ENCODE measurements around the gene PHACTR3.

The PHACTR3 gene

DNA sequence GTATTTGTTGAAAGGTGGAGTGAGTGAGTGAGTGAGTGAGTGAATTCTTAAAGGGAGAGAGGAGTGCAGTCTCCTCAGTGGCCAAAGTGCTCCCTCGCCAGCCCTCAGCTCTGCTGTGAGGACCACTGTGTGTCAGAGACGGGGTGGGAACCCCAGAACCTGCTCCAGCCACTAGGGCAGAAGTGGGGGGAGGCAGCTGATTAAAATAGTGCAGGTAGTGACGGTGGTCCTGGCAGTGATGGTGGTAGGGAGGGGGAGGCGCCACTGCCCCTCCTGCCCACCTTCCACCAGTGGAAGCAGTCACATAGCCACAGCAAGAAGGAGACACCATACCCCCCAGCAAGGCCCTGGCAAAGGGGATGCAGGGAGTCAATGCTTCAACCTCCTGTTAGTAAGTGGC is 133.5 kb downstream of the PHACTR3 start:
- DNase-seq = no peak

DNA sequence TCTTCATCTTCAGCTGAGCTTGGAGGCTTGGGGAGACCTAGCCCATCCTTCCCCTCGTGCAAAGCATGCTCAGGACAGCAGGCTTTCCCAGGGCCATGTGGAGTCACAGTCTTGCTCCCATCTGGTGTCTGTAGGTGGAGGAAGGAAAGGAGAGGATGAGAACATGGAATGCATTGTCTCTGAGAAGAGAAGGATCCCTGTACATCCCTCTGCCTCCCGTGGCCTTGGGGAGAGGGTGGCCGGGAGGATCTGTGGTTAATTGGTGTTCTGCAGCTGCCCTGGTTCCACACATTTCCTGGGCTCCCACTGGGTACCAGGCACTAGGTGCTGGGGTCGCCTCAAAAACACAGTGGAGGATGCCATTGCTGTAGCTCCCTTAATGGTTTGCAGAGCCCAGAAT is 134.5 kb downstream of the PHACTR3 start:
- DNase-seq = no peak

DNA sequence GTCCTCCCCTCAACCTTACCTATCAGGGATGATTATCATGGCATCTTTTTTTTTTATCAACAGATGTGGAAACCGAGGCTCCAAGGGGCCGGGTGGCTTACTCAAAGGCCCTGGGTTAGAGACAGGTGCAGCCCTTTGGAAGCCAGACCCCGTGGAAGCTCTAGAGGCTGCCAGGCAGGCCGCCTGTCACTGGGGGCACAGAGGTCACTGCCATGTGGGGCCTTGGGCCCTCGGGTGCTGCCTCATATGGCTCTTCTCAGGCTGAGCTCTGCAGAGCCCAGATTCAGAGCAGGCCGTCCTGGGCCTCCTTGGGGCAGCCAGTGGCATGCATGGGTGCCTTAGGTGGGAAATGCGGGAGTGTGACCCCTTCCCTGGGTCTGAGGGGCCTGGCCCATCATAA is 136.3 kb downstream of the PHACTR3 start:
- no peak for DNase-seq

DNA sequence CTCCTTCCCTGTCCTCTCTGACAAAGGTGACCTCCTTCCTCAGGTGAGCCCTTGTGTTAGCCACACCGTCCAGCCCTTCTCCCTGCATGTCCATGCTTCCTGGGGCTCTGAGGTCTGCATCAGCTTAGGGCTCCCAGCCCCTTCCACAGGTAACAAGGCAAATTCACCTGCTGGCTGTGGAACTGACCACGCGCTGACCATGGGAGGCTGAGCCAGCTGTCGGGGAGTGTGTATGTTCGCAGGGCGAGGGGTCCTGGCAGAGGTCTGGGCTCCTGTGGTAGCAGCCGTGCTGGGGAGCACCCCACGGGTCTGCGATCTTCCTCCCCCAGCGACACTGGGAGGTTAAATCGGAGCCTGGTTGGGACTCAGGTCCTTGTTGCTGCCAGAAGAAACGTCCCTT is 136.7 kb downstream of the PHACTR3 start:
- DNase-seq = no peak

DNA sequence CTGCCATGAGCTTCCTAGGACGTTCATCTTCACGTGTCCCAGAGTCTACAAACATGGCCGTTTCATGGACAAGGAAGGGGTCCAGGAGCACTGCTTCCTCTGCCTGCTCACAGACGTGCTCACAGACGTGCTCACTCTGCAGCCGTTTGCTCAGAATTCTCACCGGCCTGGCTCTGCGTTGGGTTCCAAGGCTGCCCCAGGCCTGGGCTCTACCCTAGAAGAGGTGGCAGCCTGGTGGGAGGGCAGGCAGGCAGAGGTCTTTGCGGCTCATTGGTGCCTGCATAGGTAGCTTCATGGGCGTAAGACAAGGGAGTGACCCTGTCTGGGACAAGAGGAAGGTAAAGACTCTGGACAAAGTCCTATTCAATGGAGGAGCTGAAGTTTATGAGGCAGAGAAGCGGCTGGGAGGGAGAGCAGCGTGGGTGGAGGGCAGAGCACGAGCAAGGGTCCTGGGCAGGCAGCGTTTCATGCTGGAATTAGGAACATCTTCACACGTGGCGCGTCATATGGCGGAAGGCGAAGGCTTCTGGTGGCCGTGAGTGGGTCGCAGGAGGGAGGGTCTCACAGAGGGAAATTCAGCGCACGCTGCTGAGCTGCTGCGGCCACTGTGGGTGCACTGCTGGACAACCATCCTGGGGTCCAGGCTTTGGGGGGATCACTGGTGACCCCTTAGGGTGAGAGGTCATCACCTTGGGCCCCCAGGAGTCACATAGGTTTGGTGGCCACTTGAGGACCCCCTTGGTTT is 138.2 kb downstream of the PHACTR3 start:
- DNase-seq = no peak

DNA sequence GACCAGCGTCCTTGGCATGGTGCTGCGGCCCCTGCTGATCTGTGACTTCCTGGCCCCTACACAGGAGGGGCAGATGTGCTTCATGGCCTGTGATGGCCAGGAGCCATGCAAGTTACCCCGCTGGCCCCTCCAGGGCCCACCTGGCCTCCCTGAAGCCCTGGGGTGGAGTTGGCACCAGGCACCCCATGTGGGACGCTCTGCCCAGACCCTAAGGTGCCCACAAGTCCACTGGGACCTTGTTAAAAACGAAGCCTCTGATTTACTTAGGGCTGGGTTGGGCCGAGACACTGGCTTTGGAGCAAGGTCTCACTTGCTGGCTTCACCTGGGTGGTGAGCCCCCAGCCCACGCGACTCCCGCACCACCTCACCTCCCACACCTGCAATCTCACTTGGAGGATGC is 139.0 kb downstream of the PHACTR3 start:
- DNase-seq = no peak

DNA sequence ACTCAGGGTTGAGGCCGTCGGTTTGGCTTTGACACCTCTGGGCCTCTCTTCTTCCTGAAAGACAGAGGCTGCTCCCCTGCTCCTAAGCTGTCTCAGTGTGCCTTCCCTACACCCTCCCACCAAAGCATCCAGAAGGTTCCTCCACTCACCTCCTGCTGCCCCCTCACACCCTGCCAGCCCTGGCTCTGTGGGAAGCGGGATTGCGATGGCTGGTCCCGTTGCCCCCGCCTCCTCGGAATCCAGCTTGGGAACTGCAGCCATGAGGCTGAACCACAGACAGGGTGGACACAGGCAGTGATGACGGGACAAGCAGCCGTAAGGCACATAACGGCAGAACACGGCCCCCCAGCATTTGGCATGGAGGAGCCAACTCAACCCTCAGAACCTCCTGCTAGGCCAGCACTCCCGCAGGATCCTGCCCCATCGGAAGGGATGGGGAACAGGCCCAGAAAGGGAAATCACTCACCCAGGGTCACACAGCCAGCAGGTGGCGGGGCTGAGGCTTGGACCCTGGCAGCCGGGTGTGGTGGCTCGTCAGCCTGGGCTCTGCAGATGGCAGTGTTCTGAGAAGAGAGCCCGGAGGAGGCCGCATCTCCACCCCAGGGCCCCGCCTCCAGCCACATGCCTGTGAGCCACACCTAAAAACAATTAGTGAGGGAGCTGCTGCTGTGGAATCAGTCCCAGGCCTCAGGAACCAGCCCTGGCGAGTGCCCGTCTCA is 139.6 kb downstream of the PHACTR3 start:
- no peak for DNase-seq

DNA sequence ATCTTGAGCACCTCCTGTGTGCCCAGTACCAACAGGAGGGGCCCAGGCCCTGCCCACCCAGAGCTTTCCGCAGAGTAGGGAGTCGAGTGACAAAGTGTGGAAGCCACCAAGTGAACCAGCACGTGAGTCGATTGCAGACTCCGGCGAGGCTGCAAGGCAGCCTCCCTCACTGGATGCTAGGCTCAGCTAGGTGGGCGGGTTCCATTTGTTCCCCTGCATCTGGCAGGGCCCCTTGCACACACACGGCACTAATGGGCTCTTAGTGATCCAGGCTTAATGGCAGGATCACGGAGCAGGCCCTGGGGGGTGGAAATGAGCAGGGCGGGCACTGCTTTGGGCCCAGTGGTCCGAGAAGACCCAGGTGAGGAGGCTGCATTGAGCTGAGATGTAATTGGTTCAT is 140.4 kb downstream of the PHACTR3 start:
- no peak for DNase-seq

DNA sequence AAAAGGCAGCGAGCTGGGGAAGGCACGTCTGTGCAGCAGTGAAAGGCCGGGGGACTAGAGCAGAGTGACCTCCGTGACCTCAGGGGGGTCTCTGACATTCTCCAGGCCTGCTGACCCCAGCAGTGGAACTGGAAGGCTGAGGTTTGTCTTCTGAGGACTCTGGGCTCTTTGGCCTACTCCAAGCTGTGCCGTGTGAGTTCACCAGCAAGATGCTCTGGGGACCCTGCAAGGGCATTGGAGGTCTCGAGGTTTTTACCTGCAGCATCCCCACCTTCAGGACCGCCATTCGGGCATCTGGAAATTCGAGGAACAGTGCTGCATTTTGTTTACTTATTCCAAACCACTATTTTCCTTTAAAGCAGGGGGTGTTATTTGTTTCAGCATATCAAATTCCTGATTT is 140.9 kb downstream of the PHACTR3 start:
- DNase-seq = no peak

DNA sequence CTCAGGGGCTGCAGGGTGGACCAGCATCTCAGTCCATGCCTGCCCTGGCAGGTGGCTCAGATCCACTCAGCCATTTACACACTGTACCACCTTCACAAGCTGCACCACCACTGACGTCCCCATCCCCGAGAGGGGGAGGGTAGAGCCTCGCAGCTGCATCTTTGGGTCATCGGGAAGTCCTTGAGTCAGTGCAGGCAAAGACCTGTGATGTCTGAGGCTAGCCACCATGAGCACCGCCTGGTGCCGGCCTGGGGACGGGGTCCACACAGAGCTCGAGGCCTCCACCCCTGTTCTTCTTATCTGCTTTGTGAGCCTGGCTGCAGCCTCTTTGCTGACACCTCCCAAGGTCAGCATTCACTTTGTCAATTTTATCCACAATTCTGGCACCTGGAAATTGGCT is 141.4 kb downstream of the PHACTR3 start:
- DNase-seq = no peak

DNA sequence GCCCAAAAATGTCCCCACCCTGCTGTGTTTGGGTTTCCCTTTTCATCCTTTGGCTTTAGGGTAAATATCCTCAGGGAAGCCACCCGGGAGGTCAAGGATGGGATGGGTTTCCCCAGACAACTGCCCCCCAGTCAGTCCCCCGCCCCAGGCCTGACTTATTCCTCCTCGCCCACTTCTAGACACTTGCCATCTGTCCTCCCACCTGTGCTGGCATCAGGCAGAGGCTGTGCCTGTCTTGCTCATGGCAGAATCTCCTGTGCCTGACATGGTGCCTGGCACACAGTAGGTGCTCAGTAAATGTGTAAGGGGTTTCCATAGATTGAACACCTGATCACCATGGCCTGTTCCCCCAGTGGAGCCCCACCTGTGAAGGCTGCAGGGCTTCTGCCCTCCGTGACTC is 141.8 kb downstream of the PHACTR3 start:
- DNase-seq = no peak

DNA sequence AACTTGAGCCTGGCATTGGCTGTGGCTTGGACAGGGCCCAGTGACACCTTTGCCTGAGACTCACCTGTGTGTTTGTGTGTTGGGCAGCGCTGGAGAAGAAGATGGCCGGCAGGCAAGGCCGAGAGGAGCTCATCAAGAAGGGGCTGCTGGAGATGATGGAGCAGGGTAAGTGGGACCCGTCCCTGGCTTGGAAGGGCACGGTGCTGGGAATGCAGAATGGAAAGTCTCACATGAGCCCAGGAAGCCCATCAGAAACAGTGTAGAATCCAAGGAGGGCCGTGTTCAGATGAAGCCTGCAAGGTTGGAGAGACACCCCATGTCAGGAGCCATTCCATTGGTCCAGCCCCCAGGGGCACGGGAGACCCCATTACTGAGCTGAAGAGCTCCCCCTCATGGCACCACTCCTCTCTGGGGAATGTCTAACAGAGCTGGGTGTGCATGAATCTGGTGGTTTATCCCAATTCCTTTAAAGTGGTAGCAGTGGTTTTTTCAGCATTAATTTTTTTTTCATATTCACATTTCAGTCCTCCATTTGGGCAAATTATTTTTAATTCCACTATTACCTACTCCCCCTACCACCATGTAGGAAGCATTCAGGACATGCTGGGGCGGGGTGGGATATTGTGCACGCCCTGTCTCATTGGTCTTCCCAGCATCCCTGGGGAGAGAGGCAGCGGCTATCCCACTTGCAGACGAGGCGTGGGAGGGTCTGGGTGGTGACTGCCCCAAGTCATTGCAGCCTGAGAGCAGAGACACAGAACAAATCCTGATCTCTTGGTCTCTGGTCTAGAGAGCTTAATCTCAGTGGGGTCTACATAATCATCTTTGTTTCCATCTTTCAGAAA is 143.6 kb downstream of the PHACTR3 start:
- no peak for DNase-seq

DNA sequence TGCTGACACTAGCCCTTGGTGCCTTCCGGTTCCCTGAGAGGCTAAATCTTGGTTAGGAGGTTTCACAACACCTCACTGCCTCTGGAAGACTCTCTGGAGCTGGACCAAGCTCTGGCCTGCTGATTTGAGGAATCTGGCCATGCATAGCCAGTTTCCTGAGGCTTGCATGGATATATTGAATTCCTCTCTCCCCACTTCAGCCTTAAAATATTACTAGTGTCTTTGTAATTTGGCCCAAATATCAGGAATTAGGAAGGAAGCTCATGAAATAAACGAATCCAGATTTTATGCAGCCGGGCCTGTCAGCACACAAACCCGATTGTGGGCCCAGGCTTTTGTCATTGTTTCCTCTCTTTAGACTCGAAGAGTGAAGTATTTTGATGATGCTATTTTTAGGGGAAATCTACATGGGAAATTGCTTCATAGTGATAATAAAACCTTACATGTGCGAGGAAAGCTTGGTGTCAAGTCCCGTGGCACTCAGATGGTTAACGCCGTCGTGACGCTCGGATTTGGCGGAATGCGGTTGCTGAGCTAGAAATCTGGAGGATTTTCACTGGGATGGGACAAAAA is 144.4 kb downstream of the PHACTR3 start:
- no peak for DNase-seq

DNA sequence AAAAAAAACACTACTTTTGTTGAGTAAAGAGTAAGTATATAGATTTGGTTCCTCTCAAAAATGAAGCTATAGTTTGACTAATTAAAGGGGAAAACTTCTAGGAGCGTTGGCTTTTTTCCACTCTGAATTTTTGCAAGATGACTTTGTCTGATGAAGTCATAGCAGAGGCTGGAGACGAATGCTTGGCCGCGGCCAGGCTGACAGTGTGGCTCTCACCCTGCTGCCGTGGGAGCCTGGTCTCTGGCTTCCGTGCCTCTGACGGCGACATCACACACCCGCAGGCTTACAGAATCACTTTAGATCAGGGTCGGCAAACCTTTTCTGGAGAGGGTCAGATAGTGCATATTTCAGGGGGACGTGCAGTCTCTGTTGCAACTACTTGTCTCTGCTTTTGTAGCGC is 145.0 kb downstream of the PHACTR3 start:
- no peak for DNase-seq

DNA sequence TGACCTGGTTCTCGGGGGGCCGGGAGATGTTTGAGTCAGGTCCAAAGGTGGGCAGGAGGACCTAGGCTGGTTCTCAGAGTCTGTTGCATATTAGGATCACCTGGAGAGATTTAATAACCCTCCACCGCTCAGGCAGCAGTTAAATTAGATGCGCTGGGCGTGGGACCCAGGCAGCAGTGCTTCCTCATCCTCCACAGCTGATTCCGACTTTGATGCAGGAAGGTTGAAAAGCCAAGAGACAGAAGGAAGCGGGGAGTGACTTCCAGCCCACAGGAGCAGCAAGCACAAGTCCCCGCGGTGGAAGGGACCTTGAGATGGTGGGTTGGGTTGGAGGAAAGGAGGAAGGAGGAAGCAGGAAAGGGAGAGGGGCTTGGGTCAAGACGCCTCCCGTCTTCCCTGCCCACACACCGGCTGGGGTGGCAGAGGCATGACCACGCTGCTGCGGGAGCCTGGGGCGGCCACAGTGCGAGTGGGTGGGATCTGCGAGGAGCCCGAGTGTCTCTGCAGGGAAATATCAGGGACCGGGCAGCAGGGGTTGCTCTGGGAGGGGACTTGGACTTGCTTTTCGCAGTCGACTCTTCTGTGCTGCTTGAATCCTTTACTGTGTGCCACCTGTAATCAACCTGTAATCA is 146.0 kb downstream of the PHACTR3 start:
- DNase-seq = no peak

DNA sequence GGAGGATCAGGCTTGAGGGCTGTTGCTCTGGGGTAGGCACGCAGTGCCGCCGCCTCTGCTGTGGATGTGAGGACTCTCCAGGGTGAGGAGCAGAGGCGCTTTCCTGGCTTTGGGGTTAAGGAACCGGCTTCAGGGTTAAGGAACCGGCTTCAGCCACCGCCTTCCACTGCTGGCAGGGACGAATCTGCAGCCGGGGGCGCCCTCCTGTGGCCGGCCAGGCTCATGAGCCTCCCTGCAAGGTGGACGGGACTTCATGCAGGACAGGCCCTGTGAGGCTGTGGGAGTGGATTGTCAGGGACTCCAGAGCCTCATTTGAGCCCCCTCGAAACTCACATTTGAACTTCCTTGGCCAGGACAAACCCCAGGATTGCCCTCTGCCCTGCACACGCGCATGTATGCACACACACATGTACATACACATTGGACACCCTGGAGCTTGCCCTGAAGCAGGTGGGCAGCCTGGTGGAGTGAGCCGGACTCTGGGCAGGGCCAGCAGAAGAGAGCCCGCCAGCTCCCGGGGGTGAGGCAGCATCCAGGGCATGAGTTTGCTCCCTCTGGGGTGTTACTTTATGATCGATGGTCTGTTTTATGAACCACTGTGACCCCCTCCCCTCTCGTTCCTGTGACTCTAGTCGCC is 146.9 kb downstream of the PHACTR3 start:
- peak; percentile 12 for DNase-seq

DNA sequence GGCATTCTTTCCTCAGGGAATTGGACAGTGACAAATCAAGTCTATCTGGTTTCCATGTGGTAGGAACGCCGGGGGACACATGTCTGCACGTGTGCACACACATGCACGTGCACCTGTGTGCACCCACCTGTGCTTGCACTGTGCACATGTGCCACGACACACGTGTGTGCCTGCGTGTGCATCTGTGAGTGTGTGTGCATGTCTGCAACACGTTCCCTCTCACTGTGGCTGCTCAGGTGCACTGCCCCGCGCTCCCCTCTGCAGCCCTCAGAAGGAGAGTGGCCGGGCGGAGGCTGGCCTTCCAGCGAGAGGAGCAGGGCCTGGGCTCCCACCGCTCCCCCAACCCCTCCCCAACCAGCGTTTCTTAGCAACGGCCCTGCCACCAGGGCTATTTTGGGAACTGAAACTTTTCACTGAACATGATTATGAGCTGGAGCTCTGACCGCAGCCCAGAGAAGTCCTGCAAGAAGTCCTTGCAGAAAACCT is 147.8 kb downstream of the PHACTR3 start:
- no peak for DNase-seq

DNA sequence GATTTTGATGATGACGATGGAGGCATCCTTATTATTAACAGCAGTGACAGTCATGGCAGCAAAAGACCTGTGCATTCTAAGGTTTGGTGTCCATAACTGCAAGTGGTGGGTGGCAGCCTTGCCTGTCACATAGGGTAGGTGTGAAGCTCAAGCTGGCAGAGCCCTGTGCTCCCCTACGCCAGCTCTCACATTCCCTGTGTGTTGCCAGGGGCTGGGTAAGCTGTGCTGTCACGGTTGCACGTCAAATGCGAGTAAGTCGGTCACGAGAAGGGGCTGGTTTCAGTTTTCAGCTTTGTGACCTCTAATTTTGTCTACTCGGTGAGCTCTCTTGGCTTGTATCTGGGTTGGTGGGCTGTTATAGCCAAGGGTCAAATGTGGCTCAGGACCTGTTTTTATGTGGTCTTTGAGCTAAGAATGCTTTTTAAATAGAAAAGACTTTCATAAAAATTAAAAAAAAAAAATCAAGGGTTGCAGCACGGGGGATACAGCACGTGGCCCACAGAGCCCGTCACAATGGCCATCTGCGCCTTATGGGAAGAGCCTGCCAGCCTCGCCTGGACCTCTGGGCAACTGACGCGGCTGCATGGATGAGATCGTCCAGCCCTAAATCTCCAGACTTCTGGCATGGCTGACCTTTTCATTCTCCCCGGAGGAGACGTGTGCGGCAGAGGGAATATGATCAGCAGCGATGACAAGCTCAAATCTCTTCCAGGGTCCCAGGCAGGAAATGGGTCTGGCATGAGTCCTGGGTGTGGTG is 148.5 kb downstream of the PHACTR3 start:
- DNase-seq = no peak

DNA sequence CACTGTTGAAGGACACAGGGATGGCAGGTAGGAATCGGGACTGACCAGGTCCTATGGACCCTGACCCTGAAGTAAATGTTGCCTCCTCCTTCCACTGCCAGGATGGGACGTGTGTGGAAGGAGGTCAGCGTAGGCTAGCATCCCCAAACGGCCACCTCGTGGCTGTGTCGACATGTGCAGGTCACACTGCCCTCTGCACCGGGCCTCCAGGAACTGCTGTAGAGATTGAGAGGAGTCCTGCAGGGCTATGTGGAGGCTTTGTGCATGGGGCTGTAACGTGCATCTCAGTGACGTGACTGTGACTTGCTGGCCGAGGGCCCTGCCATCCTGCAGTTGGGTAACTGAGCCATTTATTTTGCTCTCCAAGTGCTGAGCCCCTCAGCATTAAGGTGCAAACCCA is 149.5 kb downstream of the PHACTR3 start:
- no peak for DNase-seq

DNA sequence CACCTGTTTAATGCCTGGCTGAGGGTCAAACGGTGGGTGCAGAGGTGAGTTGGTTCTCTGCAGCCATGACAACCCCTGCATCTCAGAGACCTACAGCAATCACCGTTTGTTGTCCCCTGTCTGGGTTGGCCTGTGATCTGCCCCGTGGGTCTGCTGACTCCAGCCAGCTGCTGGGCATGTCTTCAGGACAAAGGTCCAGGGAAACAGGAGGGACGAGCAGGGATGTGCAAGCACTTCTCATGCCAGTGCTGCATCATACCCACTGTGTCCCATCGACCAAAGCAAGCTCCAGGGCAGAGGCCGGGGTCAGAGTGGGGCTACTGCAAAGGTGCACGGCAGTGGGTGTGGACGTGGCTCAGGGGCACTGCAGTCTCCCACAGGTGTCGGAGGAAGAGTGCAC is 150.2 kb downstream of the PHACTR3 start:
- DNase-seq = no peak

DNA sequence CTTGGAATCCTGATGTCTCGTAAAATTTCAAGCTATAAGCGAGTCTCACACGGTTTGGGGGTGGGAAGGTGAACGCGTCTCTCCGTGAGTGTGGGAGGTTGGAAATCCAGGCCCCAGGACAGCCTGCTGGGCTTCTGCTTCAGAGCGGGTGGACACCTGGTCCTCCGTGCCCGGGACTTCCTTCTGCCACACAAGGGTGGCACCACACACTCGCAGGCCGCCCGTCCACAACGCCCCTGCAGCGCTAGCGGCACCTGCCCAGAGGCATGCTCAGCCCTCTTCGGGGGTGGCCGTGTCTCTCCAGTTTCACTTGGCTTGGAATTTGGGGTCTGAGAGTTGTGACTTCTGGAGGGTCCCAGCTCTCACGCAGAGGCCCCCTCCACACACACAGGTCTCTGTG is 151.9 kb downstream of the PHACTR3 start:
- no peak for DNase-seq

DNA sequence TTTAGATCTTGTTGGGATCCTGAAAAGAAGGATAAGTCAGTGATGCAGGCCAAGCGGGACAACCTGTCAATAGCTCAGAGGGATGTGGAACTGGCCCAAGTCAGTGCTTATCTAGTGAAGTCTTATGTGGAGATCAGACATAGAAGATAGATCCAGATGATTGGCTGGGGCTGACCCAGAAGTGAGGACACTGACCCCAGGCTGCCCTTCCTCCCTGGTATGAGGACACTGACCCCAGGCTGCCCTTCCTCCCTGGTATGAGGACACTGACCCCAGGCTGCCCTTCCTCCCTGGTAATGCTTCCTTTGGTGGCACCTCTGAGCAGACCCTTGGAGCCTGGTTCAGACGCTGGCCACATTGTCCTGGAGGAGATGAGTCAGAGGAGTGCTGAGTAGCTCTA is 159.7 kb downstream of the PHACTR3 start:
- DNase-seq = no peak

Data from CD4-positive, alpha-beta T cell treated with Interleukin-4 for 4 hours (primary cell).